Right cardiac atrium (tissue), 5 donors: ENCODE data around the gene ABHD2. TPM values are rescaled to one million over a fixed set of nuclear protein-coding genes. Genes with fewer than 3 reads are reported as not detected.
A peak's percentile ranks its signal among the peaks of the same experiment; 100 is the strongest.

Source experiments
- ATAC-seq, 2 donors: fragments of 200-7000 bp; cut with Tn5 transposase; one replicate each; pipeline versions ENCODE4 v1.8.0 to v1.9.1; 2020; ENCODE audit warnings: moderate library complexity in 2 of 2, mild to moderate bottlenecking in 1 of 2
- DNase-seq, 3 donors: peaks; one replicate each; pipeline ENCODE4 v3.0.0-alpha.2; 2020
- H3K27ac ChIP-seq: one replicate; pipeline ENCODE4 v1.5.1; 2013; ENCODE audit warnings: mild to moderate bottlenecking, low read length, control low read depth, moderate library complexity
- H3K27me3 ChIP-seq: one replicate; pipeline ENCODE4 v1.6.1; 2013; ENCODE audit not compliant: control insufficient read depth, insufficient read depth
- H3K4me1 ChIP-seq: one replicate; pipeline ENCODE4 v1.6.1; 2013; ENCODE audit warnings: low read length; ENCODE audit not compliant: control insufficient read depth, insufficient read depth
- H3K4me3 ChIP-seq: one replicate; pipeline ENCODE4 v1.5.1; 2013; ENCODE audit warnings: low read length, control low read depth
- H3K9me3 ChIP-seq: one replicate; pipeline ENCODE4 v1.6.1; 2013; ENCODE audit warnings: low read length; ENCODE audit not compliant: control insufficient read depth
- WGBS: extraction: QIAGEN DNeasy Blood & Tissue Kit; methylation state at CpG from one replicate; pipeline ENCODE4 v1.1.7; 2013; 5-methylcytosine and 5-hydroxymethylcytosine counted together
- intact Hi-C, 4 donors: fragments of 100-400 bp; cut with DNase I; formaldehyde crosslinking; loops; one replicate each; pipeline versions ENCODE4 v1.11.0 to v1.14.0; 2022 to 2023
- polyA plus RNA-seq: library from polyadenylated mRNA; stranded (reverse); fragments of 200-250 nt; gene quantifications from one replicate; pipeline ENCODE4 v1.2.3, GENCODE V29; 2013
- total RNA-seq, 4 donors: library from RNA; stranded (reverse); fragmentation: NEBNext Ultra II Directional; extraction: Animal tissue kit (Norgen Biotek cat#: 25700); gene quantifications; one replicate each; pipeline ENCODE4 v1.2.1, GENCODE V29; 2021
- donor health status: healthy with polysubstance abuse.
- donor health status: DM: no; HTN: yes; CAD: no.
- donor health status: DM: no; HTN: no; CAD: no.
- donor health status: DM: no; HTN: yes; CAD: no; lungs with severe emphysema.
- donor health status: DM: yes; HTN: yes; CAD: no.

The ABHD2 gene
- total and polyA plus RNA-seq, 5 donors = 21.8 to 179 (median 112) TPM

- peak; percentile 51 to 83 (median 79) for DNase-seq
- peak; percentile 16 to 22 for ATAC-seq
- peak overlapping the region; percentile 83 for H3K27ac ChIP-seq
- H3K27me3 ChIP-seq = no peaks in the 10 kb centered on the region
- no peaks in the 10 kb centered on the region for H3K9me3 ChIP-seq
- intact Hi-C loops = no loop called here
- 3% methylated on average over 44 of the region's 44 CpGs for WGBS
- H3K4me3 ChIP-seq = peak overlapping the region; percentile 82
- H3K4me1 ChIP-seq = peaks cover 6% of the 10 kb centered on the region
These were observed 504 bp downstream of the ABHD2 start for GRCh38 chr15:89088605-89089315.

DNA sequence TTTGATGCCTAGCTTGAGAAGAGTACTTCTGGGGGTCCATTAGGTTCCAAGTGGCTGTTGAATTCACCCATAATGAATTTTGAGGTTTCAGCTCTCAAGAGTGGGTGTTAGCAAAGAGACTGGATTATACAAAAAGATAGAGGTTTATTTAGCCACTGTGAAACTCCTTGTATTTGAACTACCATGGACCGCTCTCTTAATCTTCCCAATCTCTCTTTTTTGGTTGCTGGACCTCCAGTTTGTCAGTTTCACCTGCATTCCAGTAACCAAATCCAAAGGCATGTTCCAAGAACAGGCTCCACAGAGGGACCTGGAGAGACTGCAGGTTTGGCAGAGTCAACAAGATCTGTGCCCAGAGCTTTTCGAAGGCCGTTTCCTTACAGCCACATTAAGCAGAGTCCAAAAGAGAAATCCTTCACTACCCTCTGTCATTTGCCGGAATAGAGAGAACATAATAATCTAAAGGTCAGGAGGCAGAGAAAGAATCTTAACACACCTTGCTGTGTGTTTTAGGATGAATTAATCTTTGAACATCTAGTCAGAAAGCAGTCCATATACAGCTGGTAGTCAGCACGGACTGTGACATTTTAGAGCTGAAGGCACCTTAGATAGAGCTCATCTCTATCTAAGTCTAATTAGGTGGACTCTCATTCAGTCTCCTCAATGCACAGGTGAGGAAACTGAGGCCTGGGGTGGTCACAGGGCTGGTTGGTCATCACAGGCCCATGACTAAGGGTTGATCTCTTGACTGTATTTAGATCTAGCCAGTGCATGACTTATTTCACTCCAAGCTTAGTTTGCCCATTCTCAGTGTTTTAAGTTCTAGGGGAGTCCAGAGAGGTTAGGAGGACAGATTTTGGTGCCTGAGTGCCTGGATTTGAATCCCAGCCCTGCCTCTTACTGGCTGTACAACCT, 1.3 kb downstream of the ABHD2 start:
- peaks cover 6% of the 10 kb centered on the region for H3K4me1 ChIP-seq
- peak overlapping the region; percentile 91 for H3K27ac ChIP-seq
- intact Hi-C loops = loop anchor here in 1 of 4 donors (5.0 kb wide), 1 partner anchor 43 kb away; no protein-coding TSS in a partner anchor
- H3K27me3 ChIP-seq = no peaks in the 10 kb centered on the region
- H3K4me3 ChIP-seq = peak overlapping the region; percentile 82
- ATAC-seq = no peak
- no peak for DNase-seq
- 66% methylated on average over 5 of the region's 5 CpGs for WGBS
- no peaks in the 10 kb centered on the region for H3K9me3 ChIP-seq

- H3K4me1 ChIP-seq = peaks cover 11% of the 10 kb centered on the region
- peak; percentile 84 to 90 (median 88) for DNase-seq
- H3K9me3 ChIP-seq = no peaks in the 10 kb centered on the region
- intact Hi-C loops = loop anchor here in 1 of 4 donors (5.0 kb wide), 1 partner anchor 41 kb away; no protein-coding TSS in a partner anchor
- H3K4me3 ChIP-seq = peak overlapping the region; percentile 43
- WGBS = 25% methylated on average over 12 of the region's 12 CpGs
- ATAC-seq = peak; percentile 41 to 42
- H3K27ac ChIP-seq = peak overlapping the region; percentile 95
- no peaks in the 10 kb centered on the region for H3K27me3 ChIP-seq
These were observed 2.8 kb downstream of the ABHD2 start for GRCh38 chr15:89090791-89091626.

DNA sequence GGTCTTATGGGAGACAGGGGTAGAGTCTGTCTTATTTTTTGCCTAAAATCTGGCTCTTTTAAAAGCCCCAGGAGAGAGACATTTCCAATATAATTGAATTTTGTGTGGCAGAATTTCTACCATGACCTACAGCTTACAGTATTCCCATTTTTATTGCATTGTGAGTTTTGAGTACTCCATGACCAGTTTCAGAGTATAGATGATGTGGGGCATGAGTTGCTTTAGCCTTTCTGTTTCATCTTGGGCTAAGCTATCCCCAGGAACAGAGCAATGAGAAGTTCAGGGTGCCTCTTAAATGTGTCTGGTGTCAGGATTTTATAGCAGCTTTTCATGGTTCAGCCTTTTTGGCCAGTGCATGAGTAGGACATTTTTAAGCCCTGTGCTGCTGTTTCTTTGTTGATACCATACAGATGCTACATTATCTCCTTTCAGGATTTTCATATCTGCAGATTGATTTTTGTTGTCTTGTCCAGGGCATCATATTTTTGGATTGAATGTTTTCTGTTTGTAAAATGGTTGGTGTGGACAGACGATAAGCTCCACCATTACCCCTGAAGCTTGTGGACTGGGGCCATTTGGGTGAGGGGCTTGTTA, 3.5 kb downstream of the ABHD2 start:
- ATAC-seq = no peak
- no peak for DNase-seq
- Histone ChIP-seq H3K27ac (peak overlapping the region; percentile 97), H3K27me3 (no peaks in the 10 kb centered on the region), H3K9me3 (no peaks in the 10 kb centered on the region), H3K4me3 (peak overlapping the region; percentile 43), H3K4me1 (peaks cover 12% of the 10 kb centered on the region)
- WGBS = 60% methylated on average over 1 of the region's 1 CpG
- intact Hi-C loops = loop anchor here in 1 of 4 donors (5.0 kb wide), 1 partner anchor 41 kb away; no protein-coding TSS in a partner anchor

DNA sequence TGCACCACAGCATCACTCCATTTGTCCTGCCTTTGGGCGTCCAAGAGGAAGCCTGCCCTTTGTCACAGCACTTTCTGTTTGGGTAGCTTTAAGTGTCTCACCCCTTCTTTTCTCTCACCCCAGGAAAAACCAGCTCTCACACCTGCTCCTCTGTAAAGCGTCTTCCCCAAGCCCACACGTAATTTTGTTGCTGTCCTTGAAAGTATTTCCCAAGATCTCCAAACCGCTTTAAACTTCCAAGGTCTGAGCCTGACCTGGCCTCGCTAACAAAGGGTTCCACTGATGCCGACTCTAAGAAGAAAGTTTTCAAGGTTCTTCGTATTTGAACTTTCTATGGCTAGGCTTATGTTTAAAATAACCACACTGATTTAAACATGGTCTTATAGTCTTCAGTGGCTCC, 5.3 kb downstream of the ABHD2 start:
- 89% methylated on average over 7 of the region's 7 CpGs for WGBS
- H3K4me1 ChIP-seq = peaks cover 12% of the 10 kb centered on the region
- no peaks in the 10 kb centered on the region for H3K27me3 ChIP-seq
- ATAC-seq (no peak), DNase-seq (no peak)
- no peak overlapping the region for H3K4me3 ChIP-seq
- intact Hi-C loops = loop anchor here in 1 of 4 donors (5.0 kb wide), 1 partner anchor 39 kb away; no protein-coding TSS in a partner anchor
- H3K9me3 ChIP-seq = no peaks in the 10 kb centered on the region
- peak overlapping the region; percentile 46 for H3K27ac ChIP-seq

GRCh38 chr15:89095073-89095472, 6.8 kb downstream of the ABHD2 start:
- H3K27me3 ChIP-seq = no peaks in the 10 kb centered on the region
- H3K9me3 ChIP-seq = no peaks in the 10 kb centered on the region
- no peak for DNase-seq
- H3K27ac ChIP-seq = peak overlapping the region; percentile 48
- H3K4me1 ChIP-seq = peaks cover 10% of the 10 kb centered on the region
- intact Hi-C loops = no loop called here
- 85% methylated on average over 5 of the region's 5 CpGs for WGBS
- H3K4me3 ChIP-seq = no peak overlapping the region
- ATAC-seq = no peak

- 81% methylated on average over 8 of the region's 8 CpGs for WGBS
- Histone ChIP-seq H3K27ac (peak overlapping the region; percentile 48), H3K4me1 (peaks cover 10% of the 10 kb centered on the region)
These were observed 7.3 kb downstream of the ABHD2 start for GRCh38 chr15:89095556-89095955.

DNA sequence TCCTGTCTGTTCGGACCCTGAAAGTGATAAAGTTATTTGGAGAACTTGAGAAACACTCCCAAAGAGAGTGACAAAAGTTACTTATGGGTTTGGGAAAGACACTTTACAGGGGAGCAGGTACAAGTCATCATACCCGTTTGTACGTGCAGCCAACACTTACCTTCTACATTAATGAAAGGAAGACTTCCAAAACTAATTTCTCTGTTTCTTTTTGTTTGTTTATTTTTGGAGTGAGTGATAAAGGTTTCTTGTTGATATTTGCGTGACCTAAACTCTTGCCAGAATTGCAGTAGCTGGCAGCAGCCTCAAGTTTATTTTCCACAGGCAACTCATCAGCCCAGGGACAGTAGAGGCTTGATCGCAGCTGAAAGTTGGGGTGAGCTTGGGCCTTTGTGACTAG, 8.4 kb downstream of the ABHD2 start:
- Histone ChIP-seq H3K27ac (peak overlapping the region; percentile 74), H3K9me3 (no peaks in the 10 kb centered on the region), H3K27me3 (no peaks in the 10 kb centered on the region), H3K4me3 (no peak overlapping the region), H3K4me1 (peaks cover 12% of the 10 kb centered on the region)
- intact Hi-C loops = no loop called here
- DNase-seq = peak in 2 of 3 donors; percentile 24 to 57
- peak; percentile 51 to 61 for ATAC-seq
- WGBS = 36% methylated on average over 5 of the region's 5 CpGs

More at GRCh38 chr15:89095556-89095955, 7.3 kb downstream of the ABHD2 start:
- H3K9me3 ChIP-seq = no peaks in the 10 kb centered on the region
- H3K4me3 ChIP-seq = no peak overlapping the region
- H3K27me3 ChIP-seq = no peaks in the 10 kb centered on the region
- intact Hi-C loops = no loop called here
- ATAC-seq = no peak
- no peak for DNase-seq

DNA sequence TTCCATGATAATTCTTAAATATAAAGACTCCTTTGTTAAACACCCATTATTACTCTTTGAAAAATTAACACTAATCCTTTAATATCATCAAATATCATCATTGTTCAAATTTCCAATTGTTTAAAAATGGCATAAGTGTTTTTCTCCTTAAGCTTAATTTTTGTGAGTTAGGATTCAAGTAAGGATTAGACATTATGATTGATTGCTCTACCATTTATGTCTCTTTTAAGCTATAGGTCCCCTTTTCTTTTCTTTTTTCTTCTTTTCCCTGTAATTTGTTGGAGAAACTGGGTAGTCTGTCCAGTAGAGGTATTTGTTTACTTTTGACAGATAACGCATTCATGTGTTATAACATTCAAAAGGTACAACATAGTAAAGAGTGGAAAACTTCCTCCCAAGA, 9.1 kb downstream of the ABHD2 start:
- H3K27me3 ChIP-seq = no peaks in the 10 kb centered on the region
- no peaks in the 10 kb centered on the region for H3K9me3 ChIP-seq
- H3K27ac ChIP-seq = no peak overlapping the region
- intact Hi-C loops = no loop called here
- H3K4me1 ChIP-seq = peaks cover 17% of the 10 kb centered on the region
- WGBS = 93% methylated on average over 1 of the region's 1 CpG
- DNase-seq = no peak
- no peak for ATAC-seq
- no peak overlapping the region for H3K4me3 ChIP-seq

- ATAC-seq (peak in 1 of 2 donors; percentile 49), DNase-seq (peak in 1 of 3 donors; percentile 56)
- WGBS = 41% methylated on average over 1 of the region's 1 CpG
- intact Hi-C loops = no loop called here
- Histone ChIP-seq H3K4me1 (peaks cover 21% of the 10 kb centered on the region), H3K4me3 (no peak overlapping the region), H3K27ac (peak overlapping the region; percentile 88), H3K9me3 (no peaks in the 10 kb centered on the region), H3K27me3 (no peaks in the 10 kb centered on the region)
These were observed 10.0 kb downstream of the ABHD2 start for GRCh38 chr15:89098281-89098680.
